Activated B cell treated with CpG ODN at 0.5 μM for 24 hours (primary cell): ENCODE results near the gene NT5DC1. TPM values are rescaled to one million over a fixed set of nuclear protein-coding genes. Genes with fewer than 3 reads are reported as not detected.

ENCODE experiments used
- ATAC-seq: fragments of 200-7000 bp; cut with Tn5 transposase; one replicate; pipeline ENCODE4 v1.10.0; 2021; ENCODE audit warnings: low read depth, mild to moderate bottlenecking, moderate library complexity
- CTCF ChIA-PET: fragments of 350-600 bp; sonication (Branson Sonifier 250); formaldehyde crosslinking; loops from one replicate; lab custom pipeline; 2021; ENCODE audit warnings: antibody characterized with exemption; lab: Charles Lee
- POLR2A ChIA-PET: fragments of 350-600 bp; sonication (Branson Sonifier 250); formaldehyde crosslinking; loops from one replicate; lab custom pipeline; 2021; ENCODE audit warnings: antibody characterized with exemption; lab: Charles Lee
- DNase-seq: peaks from one replicate; pipeline ENCODE4 v3.0.0; 2022
- H3K27ac Mint-ChIP-seq: one replicate; pipeline ENCODE4 v1.8.0; 2020; ENCODE audit warnings: mixed read lengths
- H3K27me3 Mint-ChIP-seq: one replicate; pipeline ENCODE4 v1.8.0; 2021; ENCODE audit warnings: mixed read lengths
- H3K36me3 Mint-ChIP-seq: one replicate; pipeline ENCODE4 v1.8.0; 2021; ENCODE audit warnings: low read depth, mixed read lengths
- H3K4me1 Mint-ChIP-seq: one replicate; pipeline ENCODE4 v1.8.0; 2021; ENCODE audit warnings: mixed read lengths
- H3K4me3 Mint-ChIP-seq: one replicate; pipeline ENCODE4 v1.8.0; 2020; ENCODE audit warnings: mild to moderate bottlenecking, mixed read lengths
- H3K9me3 Mint-ChIP-seq: one replicate; pipeline ENCODE4 v1.8.0; 2020; ENCODE audit warnings: mixed read lengths
- intact Hi-C: fragments of 100-400 bp; cut with micrococcal nuclease; formaldehyde crosslinking; loops from one replicate; pipeline ENCODE4 v1.15.1; 2024
- total RNA-seq: library from RNA; stranded (reverse); gene quantifications from 2 replicates; pipeline ENCODE4 v1.2.3, GENCODE V29; 2022
- TF ChIP-seq, protein P1 (sequence below): fragments of 200-600 bp; IDR thresholded peaks from one replicate; pipeline ENCODE4 v1.8.0; 2022; ENCODE audit warnings: antibody characterized with exemption, mild to moderate bottlenecking

Gene NT5DC1
- total RNA-seq, 1 donor from 2014 or later: 59.9 TPM

- Mint-ChIP-seq H3K9me3 (peaks cover 4% of the 10 kb centered on the region), H3K4me1 (peaks cover 27% of the 10 kb centered on the region), H3K27me3 (no peaks in the 10 kb centered on the region), H3K36me3 (peaks cover 25% of the 10 kb centered on the region), H3K27ac (no peak overlapping the region), H3K4me3 (no peak overlapping the region)
- ATAC-seq (no peak), DNase-seq (no peak)
- ChIA-PET CTCF (no interaction called here), POLR2A (no interaction called here)
- intact Hi-C loops: no loop called here
- TF ChIP-seq, protein P1, sequence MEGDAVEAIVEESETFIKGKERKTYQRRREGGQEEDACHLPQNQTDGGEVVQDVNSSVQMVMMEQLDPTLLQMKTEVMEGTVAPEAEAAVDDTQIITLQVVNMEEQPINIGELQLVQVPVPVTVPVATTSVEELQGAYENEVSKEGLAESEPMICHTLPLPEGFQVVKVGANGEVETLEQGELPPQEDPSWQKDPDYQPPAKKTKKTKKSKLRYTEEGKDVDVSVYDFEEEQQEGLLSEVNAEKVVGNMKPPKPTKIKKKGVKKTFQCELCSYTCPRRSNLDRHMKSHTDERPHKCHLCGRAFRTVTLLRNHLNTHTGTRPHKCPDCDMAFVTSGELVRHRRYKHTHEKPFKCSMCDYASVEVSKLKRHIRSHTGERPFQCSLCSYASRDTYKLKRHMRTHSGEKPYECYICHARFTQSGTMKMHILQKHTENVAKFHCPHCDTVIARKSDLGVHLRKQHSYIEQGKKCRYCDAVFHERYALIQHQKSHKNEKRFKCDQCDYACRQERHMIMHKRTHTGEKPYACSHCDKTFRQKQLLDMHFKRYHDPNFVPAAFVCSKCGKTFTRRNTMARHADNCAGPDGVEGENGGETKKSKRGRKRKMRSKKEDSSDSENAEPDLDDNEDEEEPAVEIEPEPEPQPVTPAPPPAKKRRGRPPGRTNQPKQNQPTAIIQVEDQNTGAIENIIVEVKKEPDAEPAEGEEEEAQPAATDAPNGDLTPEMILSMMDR: no peak
Measured at GRCh38 chr6:116168148-116168547, 67.5 kb downstream of the NT5DC1 start.

- ChIA-PET POLR2A (interaction anchor here (0.6 kb wide), 1 partner anchor 28 kb away, joined by 5 read pairs; no protein-coding TSS in a partner anchor), CTCF (no interaction called here)
- H3K4me1 Mint-ChIP-seq: peaks cover 18% of the 10 kb centered on the region
- DNase-seq (no peak), ATAC-seq (no peak)
- no peaks in the 10 kb centered on the region for H3K27me3 Mint-ChIP-seq
- H3K36me3 Mint-ChIP-seq: peaks cover 34% of the 10 kb centered on the region
- peaks cover 13% of the 10 kb centered on the region for H3K9me3 Mint-ChIP-seq
- no peak overlapping the region for H3K4me3 Mint-ChIP-seq
- H3K27ac Mint-ChIP-seq: no peak overlapping the region
- TF ChIP-seq, protein P1: no peak
- intact Hi-C loops: no loop called here
Measured at GRCh38 chr6:116169880-116170279, 69.2 kb downstream of the NT5DC1 start.

DNA sequence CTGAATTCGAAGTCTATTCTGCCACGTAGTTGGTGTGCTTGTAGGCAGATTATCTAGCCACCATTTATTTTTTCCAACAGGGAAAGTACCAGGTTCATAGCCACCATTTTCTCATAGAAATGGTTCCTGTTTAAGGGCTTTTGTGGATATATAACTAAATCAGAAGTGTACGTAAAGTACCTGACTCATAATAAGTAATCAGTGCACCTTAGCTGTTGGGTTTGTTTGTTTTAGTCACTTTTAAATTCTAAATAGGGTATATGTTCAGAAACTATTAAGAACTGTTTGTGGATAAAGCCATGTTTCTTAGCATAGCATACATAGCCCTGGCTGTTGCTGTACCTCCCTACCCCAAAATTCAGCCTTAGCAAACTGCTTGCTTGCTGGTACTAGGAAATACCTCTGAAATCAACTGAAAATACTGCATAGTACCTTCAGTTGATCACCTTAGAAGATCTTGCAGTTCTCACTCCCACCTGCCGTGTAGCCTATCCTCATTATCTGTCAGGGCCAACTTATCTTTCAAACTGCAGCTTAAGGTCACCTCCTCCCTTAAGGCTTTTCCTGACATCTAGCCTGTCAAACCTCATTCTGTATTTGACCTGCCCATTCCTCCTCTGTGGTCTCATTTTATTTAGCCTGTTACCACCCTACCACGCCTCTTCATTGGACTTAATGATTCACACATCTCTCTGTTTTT is 69.9 kb downstream of the NT5DC1 start:
- peaks cover 17% of the 10 kb centered on the region for H3K9me3 Mint-ChIP-seq
- POLR2A ChIA-PET: no interaction called here
- DNase-seq (no peak), ATAC-seq (no peak)
- intact Hi-C loops: no loop called here
- H3K27me3 Mint-ChIP-seq: no peaks in the 10 kb centered on the region
- no peak overlapping the region for H3K4me3 Mint-ChIP-seq
- CTCF ChIA-PET: no interaction called here
- H3K36me3 Mint-ChIP-seq: peaks cover 34% of the 10 kb centered on the region
- TF ChIP-seq, protein P1: no peak
- H3K4me1 Mint-ChIP-seq: peaks cover 12% of the 10 kb centered on the region
- H3K27ac Mint-ChIP-seq: no peak overlapping the region

- intact Hi-C loops: no loop called here
Measured at GRCh38 chr6:116173928-116174327, 73.3 kb downstream of the NT5DC1 start.

GRCh38 chr6:116175344-116175743 is 74.7 kb downstream of the NT5DC1 start:
- POLR2A ChIA-PET: no interaction called here
- H3K27me3 Mint-ChIP-seq: no peaks in the 10 kb centered on the region
- no peak overlapping the region for H3K27ac Mint-ChIP-seq
- H3K4me3 Mint-ChIP-seq: no peak overlapping the region
- intact Hi-C loops: no loop called here
- H3K9me3 Mint-ChIP-seq: peaks cover 18% of the 10 kb centered on the region
- H3K36me3 Mint-ChIP-seq: peaks cover 44% of the 10 kb centered on the region
- H3K4me1 Mint-ChIP-seq: no peaks in the 10 kb centered on the region
- CTCF ChIA-PET: interaction anchor here (0.6 kb wide), 1 partner anchor 428 kb away, joined by 3 read pairs; no protein-coding TSS in a partner anchor
- no peak for DNase-seq
- TF ChIP-seq, protein P1: no peak
- no peak for ATAC-seq

More at GRCh38 chr6:116173928-116174327, 73.3 kb downstream of the NT5DC1 start:
- ChIA-PET CTCF (no interaction called here), POLR2A (no interaction called here)
- Mint-ChIP-seq H3K4me3 (no peak overlapping the region), H3K36me3 (peaks cover 44% of the 10 kb centered on the region), H3K27ac (no peak overlapping the region), H3K4me1 (no peaks in the 10 kb centered on the region), H3K9me3 (peaks cover 18% of the 10 kb centered on the region), H3K27me3 (no peaks in the 10 kb centered on the region)
- DNase-seq (no peak), ATAC-seq (no peak)
- TF ChIP-seq, protein P1: no peak
